Psoas muscle (tissue), 8 donors: ENCODE data around the gene NACAD. TPM values are rescaled to one million over a fixed set of nuclear protein-coding genes. Genes with fewer than 3 reads are reported as not detected.

Experiments used
- ATAC-seq, 4 donors: fragments of 200-7000 bp; cut with Tn5 transposase; one replicate each; pipeline ENCODE4 v1.9.1; 2020; ENCODE audit warnings: moderate library complexity in 3 of 4, mild to moderate bottlenecking in 2 of 4
- DNase-seq, 2 donors: peaks; one replicate each; pipeline ENCODE4 v3.0.0-alpha.2; 2020
- H3K27ac ChIP-seq: fragments of 200-600 bp; one replicate; pipeline ENCODE4 v1.8.0; 2022
- H3K27me3 ChIP-seq, 3 donors: fragments of 200-600 bp in 1 of 3; one replicate each; pipeline versions ENCODE4 v1.6.1 to v1.8.0; 2013 to 2022; ENCODE audit warnings: low read length in 2 of 3, mild to moderate bottlenecking in 2 of 3, moderate library complexity in 1 of 3; ENCODE audit not compliant: insufficient read depth in 3 of 3
- H3K36me3 ChIP-seq, 2 donors: fragments of 200-600 bp in 1 of 2; one replicate each; pipeline versions ENCODE4 v1.6.1 to v1.8.0; 2013 to 2022; ENCODE audit warnings: low read depth in 1 of 2, mild to moderate bottlenecking in 1 of 2, moderate library complexity in 1 of 2; ENCODE audit not compliant: insufficient read depth in 1 of 2
- H3K4me1 ChIP-seq: fragments of 200-600 bp; one replicate; pipeline ENCODE4 v1.8.0; 2022
- H3K4me3 ChIP-seq: fragments of 200-600 bp; one replicate; pipeline ENCODE4 v1.8.0; 2022; ENCODE audit warnings: mild to moderate bottlenecking
- H3K9me3 ChIP-seq: fragments of 200-600 bp; one replicate; pipeline ENCODE4 v1.8.0; 2022
- CTCF ChIP-seq: fragments of 200-600 bp; IDR thresholded peaks from one replicate; pipeline ENCODE4 v1.8.0; 2022; ENCODE audit warnings: antibody characterized with exemption
- WGBS, 3 donors: extraction: QIAGEN DNeasy Blood & Tissue Kit; methylation state at CpG; one replicate each; pipeline versions ENCODE4 v1.1.6 to v1.1.7; 2013; 5-methylcytosine and 5-hydroxymethylcytosine counted together
- intact Hi-C, 2 donors: fragments of 100-400 bp; cut with DNase I; formaldehyde crosslinking; loops; one replicate each; pipeline versions ENCODE4 v1.11.0 to v1.14.2; 2022
- polyA plus RNA-seq, 3 donors: library from polyadenylated mRNA; stranded (reverse); fragments of 200-250 nt; gene quantifications; one replicate each; pipeline ENCODE4 v1.2.3, GENCODE V29; 2013
- total RNA-seq, 4 donors: library from RNA; stranded (reverse); fragmentation: NEBNext Ultra II Directional in 2 of 4; extraction: Animal tissue kit (Norgen Biotek cat#: 25700) in 2 of 4; gene quantifications; one replicate each; pipeline versions ENCODE4 v1.2.1 to v1.2.4, GENCODE V29; 2021 to 2023
- donor health status: healthy with polysubstance abuse.
- donor health status: DM: no; HTN: no; CAD: no; lungs with moderate emphysema.
- donor health status: Bipolar disorder and iron deficiency.
- donor health status: healthy.
- donor health status: DM: yes; HTN: yes; CAD: no.
- donor health status: DM: no; HTN: no; CAD: no.
- donor health status: DM: no; HTN: no; CAD: no.
- donor health status: DM: yes; HTN: yes; CAD: no.

The NACAD gene
- total and polyA plus RNA-seq, 7 donors: 0.23 to 1.4 (median 1.1) TPM

GRCh38 chr7:45106820-45107219 lies 18.1 kb upstream of the NACAD start:
- peaks cover 26% of the 10 kb centered on the region for H3K4me1 ChIP-seq
- H3K4me3 ChIP-seq: peak overlapping the region; percentile 25
- 69 to 89% (median 76%) methylated on average over 8 of the region's 8 CpGs for WGBS, 3 donors
- H3K36me3 ChIP-seq: peaks cover 20 to 76% of the 10 kb centered on the region in 2 donors
- no peaks in the 10 kb centered on the region for H3K9me3 ChIP-seq
- no peak overlapping the region for H3K27ac ChIP-seq
- ATAC-seq: no peak
- TF ChIP-seq CTCF: no peak
- intact Hi-C loops: no loop called here
- H3K27me3 ChIP-seq: no peaks in the 10 kb centered on the region
- no peak for DNase-seq

DNA sequence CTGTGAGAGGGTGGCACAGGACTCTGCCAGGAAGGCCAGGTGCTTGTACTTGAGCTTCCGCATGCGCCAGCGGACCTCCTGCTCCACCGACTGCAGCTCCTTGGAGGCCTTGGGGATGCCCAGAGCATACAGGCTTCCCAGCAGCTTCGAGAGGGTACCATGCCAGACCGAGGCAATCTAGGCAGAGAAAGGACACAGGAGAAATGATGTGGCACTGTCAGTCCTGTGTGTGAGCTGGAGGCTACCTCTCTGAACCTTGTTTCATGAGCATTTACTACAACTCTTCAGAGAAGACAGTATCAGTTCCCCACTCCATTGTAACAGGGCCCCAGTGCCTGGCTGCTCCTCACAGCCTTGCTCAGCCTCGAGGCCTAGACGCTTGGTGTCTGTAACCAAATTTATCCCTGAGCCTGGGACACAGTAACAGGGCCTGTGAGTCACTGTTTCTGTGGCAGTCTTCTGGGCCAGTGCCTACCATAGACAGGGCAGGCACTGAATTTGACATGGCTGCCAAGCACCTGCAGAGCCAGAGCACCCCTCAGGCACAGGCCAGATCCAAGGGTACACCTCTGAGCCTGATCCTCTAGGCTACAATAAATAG lies 16.9 kb upstream of the NACAD start:
- 74 to 80% (median 78%) methylated on average over 8 of the region's 8 CpGs for WGBS, 3 donors
- Histone ChIP-seq H3K4me1 (peaks cover 26% of the 10 kb centered on the region), H3K9me3 (no peaks in the 10 kb centered on the region), H3K27me3 (no peaks in the 10 kb centered on the region), H3K27ac (peak overlapping the region; percentile 67), H3K4me3 (no peak overlapping the region), H3K36me3 (peaks cover 24 to 87% of the 10 kb centered on the region in 2 donors)
- DNase-seq (peak in 1 of 2 donors; percentile 54), ATAC-seq (peak; percentile 73 to 86 (median 80))
- TF ChIP-seq CTCF: no peak
- intact Hi-C loops: no loop called here

DNA sequence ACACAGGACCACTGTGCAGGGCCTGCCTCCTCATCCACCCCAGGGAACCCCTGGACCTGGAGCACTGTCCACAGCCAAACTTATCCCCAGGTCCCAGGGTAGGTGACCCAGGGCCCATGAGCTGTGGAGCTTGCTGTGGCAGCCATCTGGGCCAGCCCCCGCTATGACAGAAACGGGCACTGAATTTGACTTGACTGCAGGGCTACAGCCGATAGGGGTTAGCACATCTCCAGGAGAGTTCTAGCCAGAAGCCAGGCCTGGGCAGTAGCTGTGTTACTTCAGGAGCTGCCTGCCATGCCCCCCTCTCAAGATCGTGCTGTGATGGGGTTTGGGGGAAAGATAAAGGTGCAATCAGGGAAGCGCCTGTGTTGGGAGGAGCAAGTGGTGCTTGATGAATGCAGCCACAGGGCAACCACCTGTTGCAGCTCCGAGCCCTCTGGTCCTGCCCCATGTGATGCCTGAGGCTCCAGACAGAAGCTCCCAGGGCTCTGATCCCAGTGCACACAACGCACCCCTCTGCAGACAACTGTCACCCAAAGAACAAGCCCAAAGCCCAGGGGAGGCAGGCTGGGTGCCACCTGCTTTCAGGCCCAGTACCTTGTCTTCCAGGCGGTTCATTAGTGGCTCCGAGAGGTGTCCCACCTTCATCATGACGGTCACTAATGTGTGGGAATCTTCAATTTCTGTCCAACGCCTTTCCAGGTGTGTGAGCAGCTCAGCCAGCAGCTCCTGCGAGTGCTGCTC lies 16.2 kb upstream of the NACAD start:
- no peaks in the 10 kb centered on the region for H3K27me3 ChIP-seq
- ATAC-seq (no peak), DNase-seq (peak in 1 of 2 donors; percentile 15)
- H3K4me1 ChIP-seq: peaks cover 26% of the 10 kb centered on the region
- intact Hi-C loops: no loop called here
- no peak for TF ChIP-seq CTCF
- peaks cover 24 to 94% of the 10 kb centered on the region in 2 donors for H3K36me3 ChIP-seq
- H3K9me3 ChIP-seq: no peaks in the 10 kb centered on the region
- H3K4me3 ChIP-seq: no peak overlapping the region
- WGBS, 3 donors: 88 to 93% (median 91%) methylated on average over 12 of the region's 12 CpGs
- H3K27ac ChIP-seq: peak overlapping the region; percentile 67

- Histone ChIP-seq H3K27me3 (no peaks in the 10 kb centered on the region), H3K36me3 (peaks cover 24 to 100% of the 10 kb centered on the region in 2 donors), H3K4me3 (no peak overlapping the region), H3K9me3 (no peaks in the 10 kb centered on the region), H3K27ac (peak overlapping the region; percentile 63), H3K4me1 (peaks cover 23% of the 10 kb centered on the region)
- ATAC-seq: peak; percentile 61 to 78 (median 64)
- peak in 1 of 2 donors; percentile 53 for DNase-seq
- no peak for TF ChIP-seq CTCF
- WGBS, 3 donors: 84 to 91% (median 89%) methylated on average over 17 of the region's 17 CpGs
- intact Hi-C loops: no loop called here
These were observed 15.4 kb upstream of the NACAD start for GRCh38 chr7:45103958-45104843.
